Stimulated activated CD4-positive, alpha-beta T cell treated with anti-CD3 and anti-CD28 coated beads, Interleukin-15, amount 100 ng/mL, for 24 hours (primary cell): ENCODE measurements around the gene AGBL4.
"Not testable (repeated sequence)": the region's sequence is repeated elsewhere in the genome, so short reads cannot be mapped to it uniquely, and the experiment has no call there.

Source experiments
- DNase-seq: peaks from one replicate; pipeline ENCODE4 v3.0.0-alpha.2; 2020

Gene AGBL4

DNA sequence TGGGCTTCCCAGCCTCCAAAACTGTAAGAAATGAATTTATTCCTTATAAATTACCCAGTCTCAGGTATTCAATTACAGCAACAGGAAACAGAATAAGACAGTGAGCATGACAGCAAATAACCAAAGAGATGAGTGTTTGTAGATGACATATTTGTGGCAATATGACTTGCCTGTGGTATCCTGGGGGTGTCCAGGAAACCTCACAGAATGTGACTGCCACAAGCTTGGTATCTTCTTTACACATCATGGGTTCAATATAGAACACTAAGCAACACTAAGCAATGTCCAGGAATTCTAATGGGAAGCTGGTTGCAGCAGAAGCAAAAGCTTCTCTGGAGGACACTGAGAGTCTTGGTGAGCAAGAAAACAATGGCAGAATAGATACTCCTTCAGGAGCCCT lies 1010.7 kb downstream of the AGBL4 start:
- no peak for DNase-seq

DNA sequence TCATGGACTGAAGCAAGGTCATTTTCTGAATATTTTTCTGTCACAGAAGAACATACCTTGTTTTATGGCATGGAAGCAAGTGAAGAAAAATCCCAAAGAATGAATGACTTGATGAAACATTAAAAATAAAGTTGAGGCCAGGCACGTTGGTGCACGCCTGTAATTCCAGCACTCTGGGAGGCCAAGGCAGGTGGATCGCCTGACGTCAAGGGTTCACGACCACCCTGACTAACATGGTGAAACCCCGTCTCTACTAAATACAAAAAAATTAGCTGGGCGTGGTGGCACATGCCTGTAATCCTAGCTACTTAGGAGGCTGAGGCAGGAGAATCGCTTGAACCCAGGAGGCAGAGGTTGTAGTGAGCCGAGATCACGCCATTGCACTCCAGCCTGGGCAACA lies 1020.8 kb downstream of the AGBL4 start:
- DNase-seq = not testable (repeated sequence)

DNA sequence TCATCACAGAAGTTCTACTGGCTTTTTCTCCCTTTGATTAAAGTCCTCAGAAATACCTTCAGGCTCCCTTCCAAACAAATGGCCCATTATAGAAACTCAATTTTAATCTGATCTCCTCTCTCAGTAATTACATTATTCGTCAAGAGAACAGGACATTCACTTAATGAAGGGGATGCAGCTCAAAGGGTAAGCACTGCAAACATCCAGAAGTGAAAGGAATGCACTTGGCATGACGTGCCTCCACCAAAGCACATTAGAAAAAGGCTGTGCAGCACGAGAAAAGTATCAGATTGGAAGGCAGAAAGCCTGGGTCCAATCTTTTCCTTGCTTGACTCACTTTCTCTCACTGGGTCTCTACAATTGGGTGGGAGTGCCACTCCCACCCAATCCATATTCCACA lies 1024.4 kb downstream of the AGBL4 start:
- DNase-seq = no peak

DNA sequence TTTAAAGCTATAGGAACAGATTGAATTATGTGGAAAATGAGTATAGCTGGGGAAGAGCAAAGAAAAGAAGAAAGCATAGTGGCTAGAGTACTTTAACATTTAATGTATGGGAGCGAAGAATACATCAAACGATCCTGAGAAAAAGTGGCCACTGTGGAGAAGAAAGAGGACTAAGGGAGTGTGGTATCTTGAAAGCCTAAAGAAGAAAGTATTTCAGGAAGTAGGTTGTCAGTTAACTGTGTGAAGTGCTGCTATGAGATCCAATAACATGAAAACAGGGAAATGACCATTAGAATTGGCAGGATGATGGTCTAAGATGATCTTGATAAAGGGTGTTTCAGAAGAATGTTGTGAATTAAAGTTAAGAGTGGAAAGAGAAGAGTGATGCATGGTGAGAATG lies 1027.4 kb downstream of the AGBL4 start:
- no peak for DNase-seq

DNA sequence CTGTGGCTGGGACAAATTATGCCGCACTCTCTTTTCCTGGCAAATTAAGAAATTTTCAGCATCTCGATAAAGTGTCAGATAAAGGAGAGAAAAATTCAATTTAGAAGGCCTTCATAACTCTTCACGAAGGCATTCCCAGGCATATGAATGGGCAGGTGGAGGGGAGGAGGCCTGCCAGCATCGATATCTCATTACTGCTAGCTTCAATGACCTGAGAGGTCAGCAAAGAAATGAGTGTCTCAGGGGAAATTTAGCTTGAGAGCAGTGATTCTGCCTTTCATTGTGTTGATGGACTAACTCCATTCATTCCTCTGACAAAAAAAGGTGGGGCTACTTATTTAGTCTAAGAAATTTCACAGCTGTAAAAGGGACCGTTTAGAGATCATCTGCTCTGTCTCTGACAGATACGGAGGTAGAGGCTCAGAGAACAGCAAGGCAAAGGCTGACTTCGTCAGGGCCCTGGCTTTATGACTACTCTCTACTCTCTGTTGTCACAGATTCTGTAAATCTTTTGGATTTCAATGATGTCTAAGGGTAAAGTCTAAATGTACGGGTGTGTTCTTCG lies 1035.0 kb downstream of the AGBL4 start:
- no peak for DNase-seq

DNA sequence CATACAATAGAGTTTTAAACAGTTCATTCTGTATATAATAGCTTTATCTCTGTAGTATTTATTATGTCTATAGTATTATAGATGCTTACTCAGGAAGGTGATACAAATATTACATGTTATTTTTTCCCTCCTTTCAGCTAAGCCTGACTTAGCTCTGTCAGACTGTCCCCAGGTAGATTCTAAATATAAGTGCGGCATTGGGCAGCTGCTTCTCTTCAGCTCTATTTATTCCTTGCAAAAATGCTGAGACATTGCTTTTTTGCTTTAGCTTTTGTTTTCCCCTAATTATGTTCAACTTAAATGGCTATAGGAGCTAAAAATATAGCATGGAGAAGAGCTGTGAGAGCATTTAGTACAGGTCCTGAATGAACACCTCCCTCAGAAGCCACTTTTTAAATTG lies 1043.8 kb downstream of the AGBL4 start:
- no peak for DNase-seq

DNA sequence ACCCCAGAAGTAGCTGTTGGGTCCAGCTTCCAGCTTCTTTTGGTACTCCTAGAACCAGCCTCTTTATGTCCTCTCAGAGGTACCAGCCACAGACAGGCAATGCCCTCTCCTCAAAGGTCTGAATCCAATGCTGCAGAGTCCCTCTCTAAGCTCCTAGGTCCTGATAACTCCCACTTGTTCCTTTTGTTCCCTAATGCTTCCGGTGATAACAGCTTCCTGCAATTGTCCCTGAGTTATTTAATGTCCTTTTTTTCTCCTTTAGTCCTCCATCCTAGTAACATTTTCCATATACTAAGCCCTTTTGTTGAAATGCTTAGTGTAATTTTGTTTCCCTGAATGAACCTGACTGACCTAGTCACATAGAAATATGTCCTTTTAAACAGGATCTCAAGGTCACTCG lies 1045.3 kb downstream of the AGBL4 start:
- no peak for DNase-seq

DNA sequence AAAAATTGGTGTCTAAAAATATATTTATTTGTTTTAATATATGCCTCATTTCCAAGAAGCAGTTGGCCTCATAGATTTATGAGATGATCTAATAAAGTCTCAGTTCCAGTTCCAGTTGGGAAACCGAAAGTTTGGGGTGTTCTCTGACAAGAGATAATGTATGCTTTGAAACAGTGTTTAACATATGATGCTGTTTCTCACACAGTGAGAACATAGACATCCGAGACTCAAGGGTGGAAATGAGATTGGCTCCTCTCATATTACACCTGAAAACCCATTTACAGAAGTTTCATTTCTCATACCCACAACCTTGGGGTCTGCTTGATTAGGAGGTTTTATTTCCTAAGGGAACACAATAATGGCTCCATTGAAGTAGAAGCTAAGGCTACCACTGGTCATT lies 1046.5 kb downstream of the AGBL4 start:
- no peak for DNase-seq

DNA sequence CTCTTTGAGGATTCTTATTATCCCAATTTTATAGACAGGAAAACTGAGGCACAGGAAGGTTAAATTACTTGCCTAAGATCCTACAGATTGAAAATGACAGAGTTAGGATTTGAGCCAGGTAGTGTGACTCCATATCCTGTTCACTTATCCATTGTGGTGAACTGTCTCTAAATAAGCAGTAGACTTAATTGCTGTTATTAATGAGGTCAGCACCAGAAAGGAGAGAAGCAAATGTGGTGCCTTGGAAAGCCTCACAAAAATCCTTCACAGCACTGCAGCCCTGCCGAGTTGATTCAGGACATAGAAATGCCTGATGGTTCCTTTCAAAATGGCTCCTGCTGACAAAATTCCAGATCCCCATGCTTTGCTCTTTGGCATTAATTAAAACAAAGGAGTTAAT lies 1053.8 kb downstream of the AGBL4 start:
- no peak for DNase-seq

DNA sequence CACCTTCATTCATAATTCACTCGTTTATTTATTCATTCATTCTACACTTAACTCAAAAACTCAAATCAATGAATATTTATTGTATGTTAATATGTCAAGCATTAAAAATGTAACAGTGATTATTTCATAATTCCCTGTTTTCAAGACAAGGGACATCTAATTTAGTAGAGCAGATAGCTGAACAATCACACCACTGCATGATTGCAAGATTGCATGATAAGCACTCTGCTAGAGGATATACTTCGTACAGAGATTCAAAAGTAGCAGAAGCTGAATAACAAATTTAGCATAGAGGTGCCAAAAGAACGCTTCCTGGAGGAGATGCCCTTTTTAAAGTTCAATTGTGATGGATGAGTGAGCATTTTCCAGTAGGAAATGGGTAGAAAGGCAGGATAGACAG lies 1056.4 kb downstream of the AGBL4 start:
- DNase-seq = no peak

DNA sequence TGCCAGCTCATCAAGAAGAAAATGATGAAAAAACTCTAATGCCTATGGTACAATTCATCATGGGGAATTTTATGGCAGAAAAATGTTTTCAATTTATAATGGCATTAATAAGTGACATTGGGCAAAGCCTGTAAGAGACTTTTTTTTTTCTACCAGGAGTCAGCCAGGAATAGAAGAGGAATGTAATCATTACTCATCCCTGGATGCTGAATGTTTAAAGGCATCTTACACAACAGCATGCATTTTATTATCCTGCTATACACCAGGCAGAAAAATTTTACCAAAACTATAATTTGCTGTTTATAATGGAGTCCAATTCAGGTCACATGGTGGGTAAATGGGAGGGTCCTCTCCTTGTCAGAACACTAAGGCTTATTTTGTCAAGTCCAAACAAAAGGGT lies 1057.2 kb downstream of the AGBL4 start:
- DNase-seq = no peak

DNA sequence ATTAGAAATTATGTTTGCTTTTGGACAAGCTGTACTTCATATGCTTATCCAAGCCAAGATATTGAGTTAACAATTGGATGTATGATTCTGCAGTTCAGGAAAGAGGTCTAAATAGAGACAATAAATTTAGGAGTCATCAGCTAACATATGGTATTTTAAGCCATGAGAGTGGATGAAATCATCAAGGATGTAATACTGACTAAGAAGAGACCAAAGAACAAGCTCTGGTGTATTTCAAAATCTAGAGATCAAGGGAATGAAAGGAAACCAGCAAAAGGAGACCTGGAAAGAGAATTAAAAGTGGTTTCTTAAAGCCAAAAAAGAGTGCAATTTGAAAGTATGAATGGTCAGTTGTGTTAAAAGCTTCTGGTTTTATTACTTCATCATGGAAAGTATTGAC lies 1063.4 kb downstream of the AGBL4 start:
- DNase-seq = no peak

DNA sequence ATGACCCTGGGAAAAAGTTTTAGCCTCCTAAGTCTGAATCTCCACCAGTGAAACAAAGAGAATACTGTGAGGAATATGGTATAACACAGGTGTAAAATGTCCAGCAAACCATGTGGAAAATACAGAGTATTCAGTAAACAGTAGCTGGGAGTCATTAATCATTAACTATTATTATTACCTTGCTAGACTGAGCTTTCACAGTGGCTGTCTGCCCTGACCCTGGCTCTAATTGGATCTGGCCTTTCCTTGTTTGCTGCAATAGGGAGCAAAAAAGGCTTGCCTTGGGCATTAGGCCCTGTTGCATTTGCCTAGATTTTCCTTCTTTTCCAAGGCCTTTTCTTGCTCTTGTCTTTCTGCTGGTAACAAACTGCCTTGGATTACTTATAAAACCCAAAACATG lies 1068.0 kb downstream of the AGBL4 start:
- DNase-seq = no peak

DNA sequence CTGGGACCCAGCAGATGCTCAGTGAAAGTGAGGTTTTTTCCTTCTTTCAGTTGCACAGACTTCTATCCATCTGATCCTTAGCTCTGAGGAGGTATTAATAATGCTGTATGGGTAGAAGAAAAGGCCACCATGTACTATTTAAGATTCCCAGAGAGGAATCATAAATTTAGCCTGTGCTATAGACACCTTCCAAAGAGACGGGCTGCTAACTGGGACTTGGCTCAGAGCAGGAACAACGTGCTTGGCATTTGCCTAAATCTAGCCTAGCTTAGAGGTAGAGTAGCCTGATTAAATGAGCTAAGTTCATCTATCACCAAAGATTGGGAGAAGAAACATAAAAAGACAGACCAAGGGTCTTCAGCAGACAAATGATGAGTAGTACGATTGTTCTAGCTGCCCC lies 1070.1 kb downstream of the AGBL4 start:
- no peak for DNase-seq

DNA sequence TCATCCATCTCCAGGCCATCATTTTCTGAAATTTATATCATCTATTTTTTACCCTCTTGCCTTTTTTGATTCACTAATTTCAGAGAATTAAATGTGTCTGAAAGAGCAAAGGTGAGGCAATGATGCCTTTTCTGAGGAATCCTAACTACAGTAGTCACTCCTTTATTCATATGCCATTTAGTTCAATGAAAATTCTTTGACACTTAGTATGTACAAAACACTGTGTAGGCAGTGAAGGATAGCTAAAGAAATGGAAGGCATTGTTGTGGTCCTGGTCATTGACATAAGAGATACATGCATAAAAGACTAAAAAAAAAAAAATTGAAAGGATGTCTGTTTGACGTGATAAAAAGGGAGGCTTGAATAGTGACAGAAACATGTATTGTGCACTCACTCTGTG lies 1075.2 kb downstream of the AGBL4 start:
- DNase-seq = no peak

DNA sequence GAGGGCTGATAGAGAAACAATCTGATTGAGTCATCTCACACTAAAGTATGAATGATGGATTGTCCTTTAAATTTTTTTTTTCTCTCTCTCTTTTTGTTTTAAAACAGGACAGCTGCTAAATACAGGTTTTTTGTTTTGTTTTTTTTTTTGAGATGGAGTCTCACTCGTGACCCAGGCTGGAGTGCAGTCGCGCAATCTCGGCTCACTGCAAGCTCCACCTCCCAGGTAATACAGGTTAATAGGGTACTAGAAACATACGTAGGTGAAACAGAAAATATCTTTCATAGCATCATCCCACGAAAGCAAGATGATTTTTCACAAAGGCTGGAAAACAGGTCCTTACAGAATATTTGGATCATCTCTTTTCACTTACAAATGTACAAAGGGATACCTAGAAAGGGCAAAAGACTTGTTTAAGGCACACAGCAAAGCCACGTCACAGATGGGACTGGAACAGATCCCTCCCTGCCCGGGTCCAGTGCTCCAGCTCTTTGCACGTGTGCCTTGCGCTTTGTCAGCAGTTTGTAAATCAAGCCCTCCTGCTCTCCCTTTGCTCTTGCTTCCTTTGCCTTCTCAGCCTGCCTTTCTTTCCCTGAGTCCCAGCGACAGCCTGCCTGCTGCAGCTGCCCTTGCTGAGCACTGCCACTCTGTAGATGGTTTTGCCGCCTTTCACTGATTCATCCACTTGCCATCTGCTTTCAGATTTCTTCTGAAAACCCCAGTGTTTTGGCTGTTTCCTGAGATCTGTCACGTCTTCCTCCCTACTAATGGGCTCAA lies 1075.8 kb downstream of the AGBL4 start:
- DNase-seq = no peak

DNA sequence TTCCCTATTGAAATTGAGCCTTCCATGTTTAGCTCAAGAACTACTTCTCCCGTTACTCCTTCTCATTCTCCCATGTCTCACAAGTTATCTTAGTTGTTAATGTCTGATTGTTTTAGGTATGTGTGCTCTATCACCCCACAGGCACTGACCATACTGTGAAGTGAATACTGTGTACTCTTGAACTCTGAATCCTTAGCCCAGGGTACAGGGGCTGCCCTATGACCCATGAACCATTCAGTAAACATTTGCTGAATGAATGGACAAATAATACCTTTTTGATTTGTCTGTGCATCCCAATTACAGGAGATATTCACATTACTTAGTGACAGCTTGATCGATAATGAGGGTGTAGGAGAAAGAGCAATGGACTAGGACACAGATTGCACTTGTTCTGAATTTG lies 1077.7 kb downstream of the AGBL4 start:
- DNase-seq = no peak

DNA sequence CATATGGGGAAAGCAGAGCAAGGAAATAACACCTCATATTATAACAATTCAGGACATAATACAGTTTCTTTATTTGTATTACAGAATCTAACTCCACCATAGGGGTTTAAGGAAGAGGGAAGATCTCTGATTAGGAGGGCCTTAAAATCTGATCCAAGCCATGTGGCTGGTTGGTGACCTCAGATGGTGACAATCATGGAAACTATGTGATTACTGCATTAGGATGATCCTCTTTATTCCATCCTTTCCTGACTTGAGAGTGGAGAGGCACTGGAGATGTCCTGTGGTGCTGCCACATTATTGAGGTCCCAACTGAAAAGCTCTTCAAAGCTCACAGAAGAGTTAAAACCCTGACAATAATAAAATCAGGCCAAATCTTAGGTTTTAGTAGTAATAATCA lies 1078.9 kb downstream of the AGBL4 start:
- DNase-seq = no peak

DNA sequence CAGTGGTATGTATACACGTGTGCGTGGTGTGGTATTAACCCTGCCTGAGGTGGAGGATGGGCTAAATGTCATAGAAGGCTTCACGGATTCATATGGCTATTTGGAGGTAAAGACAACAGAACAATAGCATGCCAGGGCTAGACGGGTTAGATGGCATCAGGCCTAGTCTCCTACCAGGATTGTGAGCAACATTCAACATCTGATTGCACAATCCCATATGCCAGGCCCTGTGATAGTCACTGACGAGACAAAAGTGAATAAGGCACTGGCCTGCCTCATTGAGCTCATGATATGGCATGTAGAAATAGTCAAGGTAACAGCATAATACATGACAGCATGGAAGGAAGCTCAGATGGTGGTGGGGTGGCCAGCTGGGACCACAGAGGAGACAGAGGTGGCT lies 1079.9 kb downstream of the AGBL4 start:
- DNase-seq = no peak

DNA sequence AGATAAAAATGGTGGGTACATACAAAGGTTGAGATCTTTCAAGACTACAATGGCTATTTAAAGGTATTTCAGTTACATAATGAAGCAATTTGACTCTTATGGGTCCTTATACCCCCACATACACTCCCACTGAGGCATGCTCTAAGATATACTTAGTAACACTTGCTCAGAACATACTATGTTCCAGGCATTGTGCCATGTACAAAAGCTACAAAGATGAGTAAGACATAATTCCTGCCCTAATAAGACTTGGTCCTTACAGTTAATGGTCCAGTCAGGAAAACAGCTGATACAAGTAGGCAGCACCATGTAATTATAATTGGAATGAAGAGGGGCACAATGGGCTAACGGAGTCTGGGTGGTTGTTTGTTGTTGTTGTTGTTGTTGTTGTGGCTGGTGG lies 1080.4 kb downstream of the AGBL4 start:
- no peak for DNase-seq

DNA sequence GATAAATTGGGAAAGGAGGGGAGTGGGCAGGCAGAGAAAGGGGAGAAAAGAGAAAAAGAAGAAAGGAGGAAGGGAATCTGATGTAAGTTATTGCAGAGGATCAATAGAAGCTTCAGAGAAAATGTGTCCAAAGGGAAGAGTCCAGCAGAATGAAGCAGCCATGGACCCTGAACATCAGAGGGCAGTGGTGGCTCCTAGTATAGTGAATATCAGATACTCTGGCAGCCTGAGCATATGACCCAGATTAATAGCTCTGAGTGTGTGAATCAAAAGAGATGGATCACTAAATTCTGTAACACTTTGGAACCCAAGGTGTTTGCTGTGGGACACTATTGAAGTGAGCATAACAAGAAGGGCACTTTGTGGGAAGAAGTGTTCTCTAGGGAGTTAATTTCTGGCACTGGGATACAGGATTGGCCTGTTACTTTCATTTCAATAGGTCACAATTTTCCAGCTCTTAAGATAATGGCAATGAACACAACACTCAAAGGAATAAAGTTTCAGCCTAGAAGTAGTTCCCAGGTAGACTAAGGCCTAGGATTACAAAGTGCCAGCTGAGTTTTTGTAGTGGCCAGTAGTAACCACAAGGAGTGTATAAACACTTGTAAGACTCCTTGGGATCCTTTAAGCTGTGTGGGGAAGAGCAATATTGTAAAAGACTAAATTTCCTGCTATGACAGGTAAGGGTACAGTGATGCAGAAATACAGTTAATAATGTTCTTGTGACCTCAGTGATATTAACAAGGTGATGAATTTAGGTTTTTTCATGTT lies 1082.6 kb downstream of the AGBL4 start:
- DNase-seq = no peak

DNA sequence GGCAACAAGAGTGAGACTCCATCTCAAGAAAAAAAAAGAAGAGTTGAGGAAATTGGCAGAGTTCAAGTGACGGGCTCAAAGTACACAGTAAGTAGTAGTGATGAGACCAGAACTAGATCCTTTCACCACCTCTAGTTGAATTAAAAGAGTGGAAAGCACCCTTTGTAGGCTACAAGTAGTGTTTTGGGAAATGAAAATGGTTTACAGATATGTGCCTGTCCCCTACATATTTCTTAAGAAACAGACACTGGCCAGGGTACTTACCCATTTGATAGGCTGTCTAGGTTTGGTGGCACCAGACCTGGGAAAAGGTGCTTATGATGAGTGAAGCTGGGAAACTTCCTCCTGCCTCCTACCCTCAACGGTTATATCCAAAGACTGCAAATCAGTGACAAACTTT lies 1083.4 kb downstream of the AGBL4 start:
- DNase-seq = no peak

DNA sequence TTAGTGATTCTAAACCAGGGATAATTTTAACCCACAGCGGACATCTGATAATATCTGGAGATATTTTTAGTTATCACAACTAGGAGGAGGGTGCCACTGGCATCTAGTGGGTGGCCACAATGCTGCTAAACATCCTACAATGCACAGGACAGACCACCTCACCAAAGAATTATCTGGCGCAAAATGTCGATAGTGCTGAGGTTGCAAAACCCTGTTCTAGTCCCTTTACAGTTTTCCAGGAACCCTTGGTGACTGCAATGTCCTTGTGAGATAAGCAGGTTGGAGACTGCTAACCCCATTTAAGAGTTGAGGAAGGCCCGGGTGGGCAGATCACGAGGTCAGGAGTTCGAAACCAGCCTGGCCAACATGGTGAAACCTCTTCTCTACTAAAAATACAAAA lies 1083.9 kb downstream of the AGBL4 start:
- DNase-seq = no peak

DNA sequence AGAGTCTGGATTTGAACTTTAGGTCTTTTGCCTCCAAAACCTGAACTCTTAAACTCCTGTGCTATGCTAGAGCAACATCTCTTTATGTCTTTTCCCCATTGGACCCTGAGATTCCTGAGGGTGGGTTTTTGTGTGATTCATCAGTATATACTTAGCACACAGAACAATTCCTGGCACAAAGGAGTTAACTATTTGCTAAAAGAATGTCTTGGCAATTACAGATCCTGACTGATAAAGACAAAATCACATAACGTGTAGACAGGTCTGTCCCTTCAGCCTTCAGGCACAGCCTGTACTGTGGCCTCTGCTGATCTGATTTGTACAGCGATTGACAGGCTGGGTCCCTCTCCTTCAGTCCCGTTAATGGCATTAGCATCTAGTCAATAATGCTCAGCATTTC lies 1084.7 kb downstream of the AGBL4 start:
- no peak for DNase-seq
